ENCODE results near the gene ABCB6. TPM values are rescaled to one million over a fixed set of nuclear protein-coding genes. Genes with fewer than 3 reads are reported as not detected.
"Not testable (repeated sequence)": the region's sequence is repeated elsewhere in the genome, so short reads cannot be mapped to it uniquely, and the experiment has no call there.

ABCB6 gene
- total and polyA plus RNA-seq, 8 donors = 3.8 to 36.7 (median 7.0) TPM

GRCh38 chr2:219261024-219261855 lies 42.5 kb upstream of the ABCB6 start:
- no peaks in the 10 kb centered on the region for H3K27me3 ChIP-seq
- H3K4me1 ChIP-seq = no peaks in the 10 kb centered on the region
- intact Hi-C loops (cut with DNase I) = no loop called here
- WGBS, 2 donors = 64% methylated on average over 5 of the region's 5 CpGs
- no peaks in the 10 kb centered on the region for H3K36me3 ChIP-seq
- H3K27ac ChIP-seq = no peak overlapping the region
- no peak for DNase-seq
- FAIRE-seq = no peak
- H3K4me3 ChIP-seq = no peak overlapping the region
- H3K9me3 ChIP-seq = no peaks in the 10 kb centered on the region
- no peak for TF ChIP-seq CTCF (IDR thresholded peaks at IDR 0.05)
- no peak for ATAC-seq

GRCh38 chr2:219258942-219259341 lies 40.2 kb upstream of the ABCB6 start:
- WGBS, 2 donors = 81 to 88% methylated on average over 10 of the region's 10 CpGs

GRCh38 chr2:219254590-219255201 lies 35.9 kb upstream of the ABCB6 start:
- Histone ChIP-seq H3K36me3 (peaks cover 0 to 5% (median 0%) of the 10 kb centered on the region in 3 donors), H3K27ac (peak overlapping the region; percentile 73 to 89 (median 78)), H3K27me3 (no peaks in the 10 kb centered on the region), H3K4me3 (peak overlapping the region; percentile 58 to 82 (median 64)), H3K4me1 (peaks cover 10 to 35% (median 20%) of the 10 kb centered on the region in 3 donors), H3K9me3 (no peaks in the 10 kb centered on the region)
- no peak for FAIRE-seq
- peak; percentile 3 to 10 (median 8) for ATAC-seq
- WGBS, 2 donors = 24 to 27% methylated on average over 12 of the region's 12 CpGs
- DNase-seq = no peak
- intact Hi-C loops (cut with DNase I) = no loop called here
- TF ChIP-seq CTCF (IDR thresholded peaks at IDR 0.05) = no peak

More at GRCh38 chr2:219258942-219259341, 40.2 kb upstream of the ABCB6 start:
- H3K4me1 ChIP-seq; H3K4me3 ChIP-seq; H3K27me3 ChIP-seq; FAIRE-seq; intact Hi-C loops (cut with DNase I); H3K27ac ChIP-seq; ATAC-seq; DNase-seq; H3K9me3 ChIP-seq; H3K36me3 ChIP-seq: not testable (repeated sequence)

- Histone ChIP-seq H3K4me3 (peak within 1 kb of the TSS; percentile 58 to 82 (median 64)), H3K27ac (peak within 1 kb of the TSS; percentile 73 to 89 (median 78)), H3K36me3 (peaks cover 0 to 5% (median 0%) of the 10 kb centered on the region in 3 donors), H3K4me1 (peaks cover 18 to 42% (median 27%) of the 10 kb centered on the region in 3 donors), H3K9me3 (no peaks in the 10 kb centered on the region), H3K27me3 (no peaks in the 10 kb centered on the region)
- intact Hi-C loops (cut with DNase I) = no loop called here
- peak; percentile 85 to 95 (median 91) for DNase-seq
- TF ChIP-seq CTCF (IDR thresholded peaks at IDR 0.05) = no peak
- ATAC-seq = peak; percentile 83 to 90 (median 86)
- FAIRE-seq = no peak
- WGBS, 2 donors = 0 to 1% methylated on average over 50 to 76 of the region's 76 CpGs
These were observed 35.2 kb upstream of the ABCB6 start, which contains the start of gene TUBA4A for GRCh38 chr2:219253753-219254589. Gene TUBA4A, minus strand, starts transcription at chr2:219253918. Its CDS starts 60 bp downstream, at chr2:219253858.

All from pancreas (tissue), 10 donors.